ENCODE measurements around the gene TCP11. TPM values are rescaled to one million over a fixed set of nuclear protein-coding genes. Genes with fewer than 3 reads are reported as not detected.

The TCP11 gene
- total RNA-seq, 4 donors from 2014 or later: not detected

DNA sequence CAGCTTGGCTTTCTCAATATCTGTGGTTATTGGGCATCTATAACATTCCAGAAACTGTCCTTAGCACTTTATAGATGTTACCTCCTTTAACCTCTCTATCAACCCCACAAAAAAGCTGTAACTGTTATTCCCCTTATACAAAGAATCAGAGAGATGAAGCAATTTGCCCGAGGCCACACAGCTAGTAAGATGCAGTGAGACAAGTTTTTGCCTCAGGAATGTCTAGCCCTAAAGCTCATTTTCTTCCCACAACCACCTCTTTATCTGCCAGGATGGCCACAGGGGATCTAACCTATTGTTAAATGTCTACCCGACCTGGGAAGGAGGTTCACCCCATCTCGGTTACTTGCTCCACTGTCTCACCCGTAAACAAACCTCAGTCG lies 31.9 kb upstream of the TCP11 start:
- no peak for DNase-seq
- Histone ChIP-seq H3K4me3 (no peak overlapping the region), H3K27ac (no peak overlapping the region), H3K9me3 (no peaks in the 10 kb centered on the region), H3K4me1 (no peaks in the 10 kb centered on the region), H3K36me3 (no peaks in the 10 kb centered on the region), H3K27me3 (no peaks in the 10 kb centered on the region)
- TF ChIP-seq, protein P1, sequence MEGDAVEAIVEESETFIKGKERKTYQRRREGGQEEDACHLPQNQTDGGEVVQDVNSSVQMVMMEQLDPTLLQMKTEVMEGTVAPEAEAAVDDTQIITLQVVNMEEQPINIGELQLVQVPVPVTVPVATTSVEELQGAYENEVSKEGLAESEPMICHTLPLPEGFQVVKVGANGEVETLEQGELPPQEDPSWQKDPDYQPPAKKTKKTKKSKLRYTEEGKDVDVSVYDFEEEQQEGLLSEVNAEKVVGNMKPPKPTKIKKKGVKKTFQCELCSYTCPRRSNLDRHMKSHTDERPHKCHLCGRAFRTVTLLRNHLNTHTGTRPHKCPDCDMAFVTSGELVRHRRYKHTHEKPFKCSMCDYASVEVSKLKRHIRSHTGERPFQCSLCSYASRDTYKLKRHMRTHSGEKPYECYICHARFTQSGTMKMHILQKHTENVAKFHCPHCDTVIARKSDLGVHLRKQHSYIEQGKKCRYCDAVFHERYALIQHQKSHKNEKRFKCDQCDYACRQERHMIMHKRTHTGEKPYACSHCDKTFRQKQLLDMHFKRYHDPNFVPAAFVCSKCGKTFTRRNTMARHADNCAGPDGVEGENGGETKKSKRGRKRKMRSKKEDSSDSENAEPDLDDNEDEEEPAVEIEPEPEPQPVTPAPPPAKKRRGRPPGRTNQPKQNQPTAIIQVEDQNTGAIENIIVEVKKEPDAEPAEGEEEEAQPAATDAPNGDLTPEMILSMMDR (IDR thresholded peaks at IDR 0.05): no peak
- TF ChIP-seq POLR2A (IDR thresholded peaks at IDR 0.05): no peak

DNA sequence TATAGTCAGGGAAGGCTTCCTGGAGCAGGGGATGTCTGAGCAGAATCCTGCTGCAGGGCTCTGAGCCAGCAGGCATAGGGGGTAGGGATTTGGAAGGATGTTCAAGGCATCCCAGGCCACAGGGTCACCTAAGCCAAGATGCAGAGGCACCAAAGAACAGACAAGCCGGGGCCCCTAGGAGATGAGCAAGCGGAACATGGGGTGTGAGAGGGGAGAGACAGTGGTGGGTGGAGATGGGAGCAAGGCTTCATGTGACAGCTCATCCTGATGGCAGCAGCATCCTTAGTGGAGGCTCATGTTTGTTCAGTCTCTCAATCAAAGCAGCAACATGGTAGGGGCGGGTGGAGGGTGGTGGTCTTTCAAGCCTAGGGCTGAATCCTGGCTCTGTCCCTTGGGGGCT lies 29.8 kb upstream of the TCP11 start:
- Histone ChIP-seq H3K36me3 (no peaks in the 10 kb centered on the region), H3K9me3 (no peaks in the 10 kb centered on the region), H3K27ac (no peak overlapping the region), H3K4me3 (no peak overlapping the region), H3K4me1 (peaks cover 0 to 4% (median 0%) of the 10 kb centered on the region in 4 donors), H3K27me3 (no peaks in the 10 kb centered on the region)
- TF ChIP-seq, protein P1 (IDR thresholded peaks at IDR 0.05): no peak
- no peak for TF ChIP-seq POLR2A (IDR thresholded peaks at IDR 0.05)
- DNase-seq: no peak

DNA sequence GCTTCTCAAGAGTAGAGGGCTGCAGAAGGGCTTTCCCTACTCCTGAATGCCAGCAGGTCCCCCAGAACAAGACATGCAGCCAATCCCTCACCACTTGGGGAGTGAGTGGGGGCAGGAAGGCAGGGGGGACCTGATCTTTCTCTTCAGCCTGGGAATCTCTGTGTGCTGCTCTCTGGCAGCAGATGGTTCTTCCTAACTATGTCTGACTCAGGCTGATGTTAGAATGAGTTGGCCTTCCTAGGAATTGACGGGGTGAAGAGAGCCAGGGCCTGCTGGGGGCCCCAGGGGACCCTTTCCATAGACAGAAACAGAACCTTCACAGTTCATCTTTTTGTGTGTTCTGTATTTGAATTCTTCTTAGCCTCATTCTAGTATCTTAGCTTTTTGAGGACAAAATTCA lies 29.0 kb upstream of the TCP11 start:
- DNase-seq: no peak
- no peak overlapping the region for H3K27ac ChIP-seq
- H3K4me1 ChIP-seq: peaks cover 0 to 4% (median 0%) of the 10 kb centered on the region in 4 donors
- H3K27me3 ChIP-seq: no peaks in the 10 kb centered on the region
- H3K4me3 ChIP-seq: no peak overlapping the region
- H3K9me3 ChIP-seq: no peaks in the 10 kb centered on the region
- H3K36me3 ChIP-seq: no peaks in the 10 kb centered on the region
- TF ChIP-seq, protein P1 (IDR thresholded peaks at IDR 0.05): no peak
- no peak for TF ChIP-seq POLR2A (IDR thresholded peaks at IDR 0.05)

DNA sequence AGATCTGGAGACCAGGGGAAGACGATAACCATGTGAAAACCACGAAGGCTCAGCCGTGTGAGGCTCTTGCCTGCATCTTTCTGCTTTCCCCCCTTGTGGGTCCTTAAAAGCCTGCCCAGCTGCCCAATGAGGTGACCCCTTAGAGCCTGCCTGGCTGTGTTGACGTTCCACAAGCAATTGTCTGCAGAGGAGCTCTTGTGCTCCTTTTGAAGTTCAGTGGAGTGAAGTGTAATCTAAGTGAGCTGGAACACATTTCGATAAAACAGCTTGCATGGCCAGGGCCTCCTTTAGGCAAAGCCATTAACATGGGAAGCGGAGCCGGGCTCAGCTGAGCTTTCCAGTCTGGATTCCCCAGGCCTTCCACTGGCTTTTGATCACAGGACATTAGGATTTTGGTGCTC lies 27.3 kb upstream of the TCP11 start:
- TF ChIP-seq POLR2A (IDR thresholded peaks at IDR 0.05): no peak
- TF ChIP-seq, protein P1 (IDR thresholded peaks at IDR 0.05): no peak
- H3K36me3 ChIP-seq: no peaks in the 10 kb centered on the region
- DNase-seq: no peak
- H3K4me1 ChIP-seq: peaks cover 0 to 4% (median 0%) of the 10 kb centered on the region in 4 donors
- H3K9me3 ChIP-seq: no peaks in the 10 kb centered on the region
- no peaks in the 10 kb centered on the region for H3K27me3 ChIP-seq
- H3K27ac ChIP-seq: no peak overlapping the region
- H3K4me3 ChIP-seq: no peak overlapping the region

DNA sequence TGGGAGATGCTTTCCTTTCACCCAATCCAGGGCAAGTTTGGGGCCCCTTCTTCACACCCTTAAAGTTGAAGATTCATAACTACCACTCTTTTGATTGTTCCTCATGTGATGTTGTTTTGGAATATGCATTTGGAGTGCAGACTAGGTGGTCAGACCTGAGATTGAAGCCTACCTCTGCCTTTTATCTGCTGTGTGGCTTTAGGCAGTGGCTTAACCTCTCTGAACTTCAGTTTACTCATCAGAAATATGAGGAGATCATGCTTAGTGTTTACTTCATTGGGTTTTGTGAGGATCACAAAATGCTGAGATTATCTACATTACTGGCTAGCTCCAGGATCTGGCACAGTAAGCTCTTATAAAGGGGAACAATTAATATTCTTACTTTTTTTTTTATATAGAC lies 26.4 kb upstream of the TCP11 start:
- Histone ChIP-seq H3K27me3 (no peaks in the 10 kb centered on the region), H3K27ac (no peak overlapping the region), H3K9me3 (no peaks in the 10 kb centered on the region), H3K36me3 (no peaks in the 10 kb centered on the region), H3K4me3 (no peak overlapping the region), H3K4me1 (peaks cover 0 to 4% (median 0%) of the 10 kb centered on the region in 4 donors)
- TF ChIP-seq, protein P1 (IDR thresholded peaks at IDR 0.05): no peak
- no peak for DNase-seq

DNA sequence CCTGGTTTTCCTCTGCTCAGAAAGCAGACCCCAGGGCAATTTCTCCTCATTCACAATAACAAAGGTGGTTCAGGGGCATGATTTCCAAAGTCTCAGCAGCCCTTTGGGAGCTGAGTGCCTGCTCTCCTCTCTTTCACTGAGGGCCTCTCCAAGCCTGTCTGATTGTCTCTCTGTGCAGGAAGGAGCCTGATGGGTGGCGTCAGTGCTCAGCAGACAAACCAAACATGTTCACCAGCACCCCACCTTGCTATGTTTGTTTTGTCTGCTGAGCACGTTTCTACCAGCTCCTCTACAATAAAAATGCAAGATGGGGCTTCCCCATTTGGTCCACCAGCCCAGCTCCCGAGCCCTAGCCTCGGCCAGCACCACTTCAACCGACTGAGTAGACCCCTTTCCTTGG lies 25.4 kb upstream of the TCP11 start:
- Histone ChIP-seq H3K9me3 (no peaks in the 10 kb centered on the region), H3K4me1 (peaks cover 0 to 4% (median 0%) of the 10 kb centered on the region in 4 donors), H3K36me3 (no peaks in the 10 kb centered on the region), H3K27me3 (no peaks in the 10 kb centered on the region), H3K4me3 (no peak overlapping the region), H3K27ac (peak overlapping the region in 1 of 4 donors; percentile 50)
- TF ChIP-seq POLR2A (IDR thresholded peaks at IDR 0.05): no peak
- TF ChIP-seq, protein P1 (IDR thresholded peaks at IDR 0.05): no peak
- no peak for DNase-seq

Data from Peyer's patch (tissue), 4 donors.